HEK293T (cell line): ENCODE measurements around the gene APP.

Experiments
- CTCF ChIA-PET: fragments of 350-600 bp; formaldehyde crosslinking; extraction: SDS; loops from one replicate; lab custom pipeline; 2021; ENCODE audit warnings: antibody characterized with exemption, inconsistent platforms; lab: Yijun Ruan, JAX
- POLR2A ChIA-PET: fragments of 350-600 bp; formaldehyde crosslinking; extraction: SDS; loops from one replicate; lab custom pipeline; 2020; ENCODE audit warnings: antibody characterized with exemption, inconsistent platforms; lab: Yijun Ruan, JAX
- DNase-seq: peaks from one replicate; pipeline ENCODE4 v3.0.0; 2012; ENCODE audit warnings: mixed read lengths; ENCODE audit errors: extremely low spot score
- ARNT ChIP-seq: fragments of 450-650 bp; IDR thresholded peaks from 2 replicates; pipeline ENCODE4 v1.6.1; 2017; ENCODE audit warnings: mild to moderate bottlenecking
- BHLHE40 ChIP-seq: fragments of 450-650 bp; IDR thresholded peaks from 2 replicates; pipeline ENCODE4 v1.6.1; 2016; ENCODE audit warnings: mild to moderate bottlenecking, moderate library complexity, borderline replicate concordance
- CTBP1 ChIP-seq: fragments of 450-650 bp; IDR thresholded peaks from 2 replicates; pipeline ENCODE4 v1.6.1; 2016; ENCODE audit warnings: borderline replicate concordance
- ELF4 ChIP-seq: fragments of 450-650 bp; IDR thresholded peaks from 2 replicates; pipeline ENCODE4 v1.6.1; 2017; ENCODE audit warnings: antibody characterized with exemption
- FOXA1 ChIP-seq: fragments of 450-650 bp; IDR thresholded peaks from 2 replicates; pipeline ENCODE4 v1.6.1; 2016; ENCODE audit warnings: mild to moderate bottlenecking
- FOXK2 ChIP-seq: fragments of 450-650 bp; IDR thresholded peaks from 2 replicates; pipeline ENCODE4 v1.6.1; 2016; ENCODE audit warnings: mild to moderate bottlenecking
- FOXM1 ChIP-seq: fragments of 450-650 bp; IDR thresholded peaks from 2 replicates; pipeline ENCODE4 v1.6.1; 2017; ENCODE audit warnings: mild to moderate bottlenecking, borderline replicate concordance
- HDGF ChIP-seq: fragments of 450-650 bp; IDR thresholded peaks from 2 replicates; pipeline ENCODE4 v1.6.1; 2017; ENCODE audit warnings: antibody characterized with exemption, borderline replicate concordance
- L3MBTL2 ChIP-seq: fragments of 450-650 bp; conservative IDR thresholded peaks from 2 replicates; pipeline ENCODE4 v1.6.1; 2016; ENCODE audit warnings: mild to moderate bottlenecking
- LEF1 ChIP-seq: fragments of 450-650 bp; IDR thresholded peaks from 2 replicates; pipeline ENCODE4 v1.6.1; 2017; ENCODE audit warnings: mild to moderate bottlenecking, borderline replicate concordance
- NFRKB ChIP-seq: fragments of 450-650 bp; IDR thresholded peaks from 2 replicates; pipeline ENCODE4 v1.6.1; 2016; ENCODE audit warnings: mild to moderate bottlenecking, moderate library complexity
- PKNOX1 ChIP-seq: fragments of 450-650 bp; IDR thresholded peaks from 2 replicates; pipeline ENCODE4 v1.6.1; 2016
- SP1 ChIP-seq: fragments of 450-650 bp; IDR thresholded peaks from 2 replicates; pipeline ENCODE4 v1.6.1; 2017
- SUZ12 ChIP-seq: fragments of 450-650 bp; IDR thresholded peaks from 2 replicates; pipeline ENCODE4 v1.6.1; 2016; ENCODE audit warnings: mild to moderate bottlenecking
- TARDBP ChIP-seq: fragments of 450-650 bp; IDR thresholded peaks from 2 replicates; pipeline ENCODE4 v1.6.1; 2016
- ZNF384 ChIP-seq: fragments of 450-650 bp; IDR thresholded peaks from 2 replicates; pipeline ENCODE4 v1.6.1; 2016

APP gene

DNA sequence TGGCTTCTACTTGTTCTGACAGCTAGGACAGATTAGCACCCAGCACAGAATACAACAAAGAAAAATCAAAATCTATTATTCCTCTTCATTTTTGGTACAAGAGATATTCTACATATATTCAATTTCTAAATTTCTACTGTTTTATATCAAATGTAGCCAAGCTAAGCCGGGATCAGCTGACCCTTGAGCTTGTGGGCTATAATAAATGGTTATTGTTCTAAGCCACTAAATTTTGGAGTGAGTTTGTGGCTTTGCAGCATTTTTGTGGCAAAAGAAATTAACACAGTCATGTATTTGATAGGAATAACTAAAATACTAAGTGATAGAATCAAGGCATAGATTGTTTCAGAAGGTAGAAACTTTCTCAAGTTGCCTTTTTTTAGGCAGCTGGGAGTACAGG is 50.7 kb downstream of the APP start:
- ChIA-PET CTCF (no interaction called here), POLR2A (no interaction called here)
- DNase-seq: no peak
- TF ChIP-seq TARDBP (no peak), SP1 (no peak), ARNT (no peak), L3MBTL2 (no peak), SUZ12 (no peak), FOXM1 (no peak), ZNF384 (no peak), BHLHE40 (no peak), LEF1 (no peak), PKNOX1 (no peak), NFRKB (no peak), CTBP1 (no peak), FOXK2 (no peak)

- CTCF ChIA-PET: no interaction called here
These were observed 51.5 kb downstream of the APP start for GRCh38 chr21:26118938-26119540.

DNA sequence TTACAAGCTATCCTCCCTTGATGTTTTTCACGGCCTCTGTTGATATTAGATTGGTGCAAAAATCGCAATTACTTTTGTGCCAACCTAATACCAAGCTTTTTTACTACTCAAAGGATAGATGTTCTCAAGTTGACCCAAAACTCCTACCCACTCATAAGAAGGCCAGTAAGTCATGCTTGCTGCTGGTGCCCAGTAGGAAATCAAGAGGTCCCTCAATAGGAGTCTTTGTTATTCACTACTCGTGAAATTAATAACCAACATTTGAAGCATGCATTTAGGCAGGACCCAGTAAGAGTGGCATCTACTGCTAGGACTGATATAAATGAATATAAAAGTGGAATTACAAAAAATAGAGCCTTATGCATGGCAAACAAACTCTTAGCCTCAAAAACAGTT is 52.6 kb downstream of the APP start:
- no peak for TF ChIP-seq ELF4
- TF ChIP-seq FOXK2: no peak
- TF ChIP-seq PKNOX1: no peak
- no peak for TF ChIP-seq ARNT
- no peak for TF ChIP-seq NFRKB
- no peak for TF ChIP-seq FOXA1
- no peak for TF ChIP-seq TARDBP
- TF ChIP-seq CTBP1: no peak
- no peak for TF ChIP-seq L3MBTL2
- no peak for TF ChIP-seq SP1
- no peak for TF ChIP-seq HDGF
- TF ChIP-seq FOXM1: no peak
- TF ChIP-seq LEF1: no peak
- TF ChIP-seq ZNF384: no peak
- TF ChIP-seq SUZ12: no peak
- no peak for TF ChIP-seq BHLHE40
- POLR2A ChIA-PET: no interaction called here
- no peak for DNase-seq
- CTCF ChIA-PET: no interaction called here

More at GRCh38 chr21:26118938-26119540, 51.5 kb downstream of the APP start:
- no peak for DNase-seq
- POLR2A ChIA-PET: no interaction called here
- TF ChIP-seq FOXA1 (no peak), ZNF384 (no peak), LEF1 (no peak), L3MBTL2 (no peak), SUZ12 (no peak), ELF4 (no peak)

DNA sequence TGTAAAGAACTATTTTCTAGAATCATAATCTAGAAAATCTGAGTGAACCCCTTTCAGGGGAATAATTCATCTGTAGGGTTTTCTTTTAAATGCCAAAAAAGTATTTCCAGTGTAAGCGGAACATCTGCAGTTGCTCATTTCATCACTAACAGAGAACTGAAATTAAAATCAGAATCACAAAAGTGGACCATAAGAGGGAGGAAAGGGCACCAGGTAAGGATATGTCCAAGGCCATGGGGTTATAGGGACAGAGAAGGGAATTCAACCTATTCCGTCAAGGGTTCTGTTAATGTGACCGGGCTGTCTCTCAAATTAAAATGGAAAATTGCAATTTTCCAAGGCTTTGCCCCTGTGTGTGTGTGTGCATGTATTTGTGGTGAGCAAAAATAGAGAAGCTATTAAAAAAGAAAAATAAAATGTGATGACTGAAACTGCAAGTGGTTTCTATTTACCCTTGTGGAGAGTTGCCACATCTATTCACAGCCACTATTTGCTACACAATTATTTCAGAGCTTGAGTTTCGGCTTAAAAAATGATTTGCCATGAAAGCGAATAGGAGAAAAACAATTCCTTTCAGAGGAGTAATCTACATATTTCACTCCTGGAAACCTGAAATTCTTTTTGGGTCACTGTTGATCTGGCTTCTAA is 53.1 kb downstream of the APP start:
- DNase-seq: no peak
- CTCF ChIA-PET: no interaction called here
- TF ChIP-seq SUZ12 (no peak), ZNF384 (no peak), TARDBP (no peak), BHLHE40 (no peak), CTBP1 (no peak), ELF4 (no peak)
- POLR2A ChIA-PET: no interaction called here

GRCh38 chr21:26116456-26117011 is 54.0 kb downstream of the APP start:
- POLR2A ChIA-PET: no interaction called here
- CTCF ChIA-PET: no interaction called here
- DNase-seq: no peak
- TF ChIP-seq PKNOX1 (no peak), FOXK2 (no peak), L3MBTL2 (no peak), NFRKB (no peak), FOXM1 (no peak), BHLHE40 (no peak), ELF4 (no peak), ZNF384 (no peak), SP1 (no peak), LEF1 (no peak), CTBP1 (no peak), SUZ12 (no peak), FOXA1 (no peak), ARNT (no peak), HDGF (no peak), TARDBP (no peak)

DNA sequence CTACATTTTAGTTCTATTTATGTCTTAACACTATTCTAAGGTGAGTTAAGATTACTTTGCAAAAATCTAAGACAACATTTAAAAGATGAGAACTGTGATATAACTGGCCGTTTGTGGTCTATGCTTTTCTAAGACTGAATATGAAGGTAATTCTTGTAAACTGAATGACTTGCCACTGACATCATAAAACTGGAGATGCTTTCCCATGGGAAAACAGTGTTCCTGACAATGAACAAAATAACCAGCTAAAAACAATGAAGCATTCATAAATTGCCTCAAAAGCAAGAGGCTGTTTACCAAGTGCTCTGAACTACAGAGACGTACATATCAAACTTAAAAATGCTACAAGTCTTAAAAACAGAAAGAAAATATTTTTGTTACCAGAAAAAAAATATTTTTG is 54.7 kb downstream of the APP start:
- ChIA-PET POLR2A (no interaction called here), CTCF (interaction anchor here (0.7 kb wide), 1 partner anchor 1761 kb away, joined by 3 read pairs; no protein-coding TSS in a partner anchor)
- DNase-seq: no peak

More for the DNA sequence above, 54.7 kb downstream of the APP start:
- TF ChIP-seq FOXM1 (no peak), L3MBTL2 (no peak), NFRKB (no peak), CTBP1 (no peak), BHLHE40 (no peak), FOXK2 (no peak), LEF1 (no peak), ARNT (no peak), FOXA1 (no peak), ELF4 (no peak), ZNF384 (no peak), SP1 (no peak), TARDBP (no peak), HDGF (no peak), PKNOX1 (no peak), SUZ12 (no peak)
